SH-SY5Y (cell line): ENCODE measurements around the gene EVA1B.

Source experiments
- GATA2 ChIP-seq: IDR thresholded peaks from 2 replicates; pipeline ENCODE4 v1.6.1; 2011; ENCODE audit warnings: mild to moderate bottlenecking, low read depth, low read length
- GATA3 ChIP-seq: IDR thresholded peaks from 2 replicates; pipeline ENCODE4 v1.6.1; 2011; ENCODE audit warnings: low read depth, mild to moderate bottlenecking, low read length, moderate library complexity

Gene EVA1B

DNA sequence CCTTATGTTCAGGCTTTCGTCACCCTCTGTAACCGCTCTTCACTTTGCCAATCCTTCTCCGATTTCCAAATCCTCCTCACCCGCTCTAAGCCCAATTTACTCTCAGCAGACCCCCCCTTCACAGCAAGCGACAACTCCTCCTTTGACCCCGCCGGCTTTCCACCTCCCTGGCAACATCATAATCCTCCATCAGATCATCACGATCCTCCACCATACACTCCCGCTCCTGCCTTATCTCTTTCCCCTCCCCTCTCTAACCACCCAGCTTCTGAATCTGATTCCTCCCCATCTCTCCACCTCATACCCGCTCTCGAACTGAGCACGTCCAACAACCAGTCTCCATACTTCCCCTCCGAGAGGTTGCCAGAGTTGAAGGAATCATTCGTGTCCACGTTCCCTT lies 7.5 kb upstream of the EVA1B start:
- no peak for TF ChIP-seq GATA2
- TF ChIP-seq GATA3 = no peak

DNA sequence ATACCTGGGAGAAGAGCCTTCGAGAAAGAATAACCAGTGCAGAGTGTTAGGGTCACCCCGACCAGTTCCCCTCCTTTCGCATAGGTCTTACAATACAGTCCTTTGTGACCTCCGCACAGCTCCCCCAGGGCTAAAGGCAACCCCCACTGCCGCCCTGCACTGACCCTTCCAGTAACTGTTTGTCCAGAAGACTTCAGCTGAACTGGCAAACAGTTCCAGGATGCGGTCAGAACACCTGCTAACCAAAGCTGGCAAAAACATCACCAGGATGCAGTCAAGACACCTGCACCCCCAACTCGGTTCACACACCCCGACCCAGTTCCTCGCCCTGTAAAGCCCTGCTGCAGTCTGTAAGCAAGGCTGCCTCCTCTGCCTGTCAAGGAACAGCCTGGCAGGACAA lies 6.4 kb upstream of the EVA1B start:
- TF ChIP-seq GATA3 = no peak
- TF ChIP-seq GATA2 = no peak

DNA sequence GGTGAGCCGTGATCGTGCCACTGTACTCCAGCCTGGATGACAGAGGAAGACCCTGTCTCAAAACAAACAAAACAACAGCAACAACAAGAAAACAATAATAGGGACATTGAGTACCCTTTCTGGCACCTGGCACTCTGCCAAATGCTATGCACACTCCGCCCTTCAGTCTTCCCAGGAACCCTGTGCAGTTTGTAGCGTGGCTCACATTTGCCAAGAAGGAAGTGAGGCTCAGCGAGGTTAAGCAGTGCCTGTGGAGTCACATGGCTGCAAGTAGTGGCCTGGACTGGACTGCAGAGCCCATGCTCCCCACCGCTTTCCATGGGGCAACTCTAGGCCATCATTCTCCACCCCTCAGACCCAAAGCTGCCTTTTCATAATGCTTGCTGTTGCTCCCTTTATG lies 5.3 kb upstream of the EVA1B start:
- no peak for TF ChIP-seq GATA2
- no peak for TF ChIP-seq GATA3

DNA sequence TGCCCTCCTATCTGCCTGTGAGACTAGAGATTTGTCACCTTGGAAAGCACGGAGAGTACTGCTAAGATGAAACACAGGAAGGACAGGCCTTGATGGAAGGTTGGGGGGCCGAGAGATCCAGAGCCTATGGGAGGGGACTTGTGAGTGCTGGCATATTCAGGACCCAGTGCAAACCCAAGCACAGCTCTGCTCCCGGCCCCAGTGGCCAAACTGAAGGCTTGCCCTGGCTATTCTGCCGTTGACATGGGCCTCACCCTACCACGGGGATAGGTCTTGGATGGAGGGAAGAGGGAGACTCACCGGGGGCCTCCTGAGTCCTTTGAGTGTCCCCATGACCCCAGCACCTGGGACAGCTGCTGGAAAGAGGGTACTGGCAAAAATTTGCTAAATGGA lies 4.6 kb upstream of the EVA1B start:
- TF ChIP-seq GATA2 = no peak
- TF ChIP-seq GATA3 = no peak

DNA sequence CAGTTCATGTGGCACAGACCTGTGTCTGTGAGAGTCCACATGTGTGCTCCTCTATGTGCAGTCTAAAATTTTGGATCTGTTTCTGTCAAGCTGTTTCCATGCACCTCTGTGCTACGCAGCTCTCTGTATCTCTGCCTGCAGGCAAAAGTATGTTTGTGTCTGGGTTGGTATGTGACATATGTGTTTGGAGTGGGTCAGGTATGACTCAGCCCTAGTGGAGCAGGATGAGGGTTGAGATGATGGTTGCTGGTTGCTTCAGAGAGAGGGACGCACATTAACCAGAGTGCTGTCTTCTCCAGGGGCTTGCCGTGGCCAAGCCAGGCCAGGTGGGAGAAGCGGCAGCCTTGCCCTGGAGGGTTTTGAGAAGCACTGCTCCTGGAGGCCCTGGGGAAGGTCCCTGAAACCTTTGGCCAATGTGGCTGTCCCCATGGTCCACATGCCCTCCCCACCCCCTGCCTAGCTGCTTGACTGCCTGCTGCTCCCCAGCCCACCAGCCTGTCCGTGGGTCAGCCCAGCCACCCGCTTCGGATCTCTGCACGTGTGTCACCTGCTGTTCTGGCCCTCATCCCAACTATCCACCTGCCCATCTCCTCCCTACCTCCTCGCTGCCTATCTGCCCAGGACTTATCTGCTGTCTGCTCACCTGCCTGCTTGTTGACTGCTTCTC lies 4.1 kb upstream of the EVA1B start:
- TF ChIP-seq GATA3 (no peak), GATA2 (no peak)

DNA sequence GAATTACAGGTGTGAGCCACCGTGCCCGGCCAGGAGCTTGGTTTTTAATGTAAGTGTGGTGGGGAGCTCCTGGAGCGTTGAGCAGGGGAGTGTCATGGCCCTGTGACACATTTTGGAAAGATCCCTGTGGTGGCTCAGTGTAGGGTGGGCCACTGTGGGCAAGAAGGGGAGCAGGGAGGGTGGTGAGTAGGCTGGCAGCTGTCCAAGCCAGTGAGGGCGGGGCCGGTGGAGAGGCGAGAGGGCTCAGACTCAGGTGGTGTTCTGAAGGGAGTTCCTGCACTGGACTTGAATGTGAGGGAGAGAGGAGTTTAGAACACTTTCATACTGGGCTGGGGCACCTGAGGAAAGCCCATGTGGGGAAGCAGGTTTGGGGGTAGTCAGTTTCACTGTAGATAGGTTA lies 3.1 kb upstream of the EVA1B start:
- no peak for TF ChIP-seq GATA2
- no peak for TF ChIP-seq GATA3

DNA sequence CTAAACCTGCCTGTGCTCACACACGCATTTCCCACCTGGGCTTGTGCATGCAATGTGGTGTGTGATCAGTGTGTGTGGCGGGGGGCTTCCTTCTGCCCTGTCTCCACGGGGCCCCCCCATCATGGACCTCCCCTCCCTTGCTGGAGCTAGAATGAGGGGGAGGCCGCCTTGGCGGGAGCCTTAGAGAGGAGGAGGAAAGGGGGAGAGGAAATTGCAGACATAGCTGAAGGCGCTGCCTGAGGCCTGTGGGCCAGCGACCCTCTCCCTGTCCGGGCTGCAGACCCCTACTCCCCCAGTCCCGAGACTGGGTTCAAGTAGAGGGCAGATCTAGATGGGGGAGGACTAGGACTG lies 883 bp upstream of the EVA1B start:
- TF ChIP-seq GATA3 = no peak
- TF ChIP-seq GATA2 = no peak

DNA sequence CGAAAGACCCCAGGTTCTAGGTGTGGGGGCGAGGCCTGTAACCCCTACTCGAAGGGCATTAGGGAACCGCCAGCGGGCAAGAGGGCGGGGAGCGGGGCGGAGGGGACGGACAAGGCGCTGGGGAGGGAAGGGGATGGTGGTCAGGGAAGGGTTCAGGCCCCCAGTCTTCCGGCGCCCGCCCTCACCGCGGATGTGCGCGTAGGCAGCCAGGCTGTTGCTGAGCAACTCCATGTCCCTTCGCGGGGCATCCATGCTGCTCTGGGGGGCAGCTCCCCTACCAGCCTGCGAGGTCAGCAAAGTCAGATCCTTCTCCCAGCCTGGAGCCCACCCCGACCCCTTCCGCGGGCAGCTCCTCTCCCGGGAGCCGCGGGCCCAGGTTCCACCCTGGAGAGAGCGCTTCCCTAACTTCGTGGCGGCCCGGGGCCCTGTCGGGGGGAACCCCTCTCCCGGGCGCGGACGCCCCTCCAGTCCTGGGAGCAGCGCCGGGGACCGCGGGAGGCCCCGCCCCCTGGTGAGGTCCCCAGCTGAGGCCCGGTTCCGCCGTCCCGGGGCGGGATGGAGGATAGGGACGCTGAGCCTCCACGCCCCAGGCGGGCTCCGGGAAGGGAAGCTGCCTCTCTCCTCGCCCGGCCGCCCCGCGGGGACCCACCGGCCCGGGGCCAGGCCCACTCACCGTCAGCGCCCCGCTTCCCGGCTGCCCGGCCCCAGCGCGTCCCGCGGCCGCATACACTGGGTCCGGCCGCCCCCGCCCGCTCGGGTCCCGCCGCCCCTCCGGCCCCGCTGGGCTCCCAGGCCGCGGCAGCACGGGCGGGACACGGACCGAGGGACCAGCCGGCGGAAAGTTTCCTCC lies 434 bp downstream of the EVA1B start:
- TF ChIP-seq GATA2 (no peak), GATA3 (no peak)

DNA sequence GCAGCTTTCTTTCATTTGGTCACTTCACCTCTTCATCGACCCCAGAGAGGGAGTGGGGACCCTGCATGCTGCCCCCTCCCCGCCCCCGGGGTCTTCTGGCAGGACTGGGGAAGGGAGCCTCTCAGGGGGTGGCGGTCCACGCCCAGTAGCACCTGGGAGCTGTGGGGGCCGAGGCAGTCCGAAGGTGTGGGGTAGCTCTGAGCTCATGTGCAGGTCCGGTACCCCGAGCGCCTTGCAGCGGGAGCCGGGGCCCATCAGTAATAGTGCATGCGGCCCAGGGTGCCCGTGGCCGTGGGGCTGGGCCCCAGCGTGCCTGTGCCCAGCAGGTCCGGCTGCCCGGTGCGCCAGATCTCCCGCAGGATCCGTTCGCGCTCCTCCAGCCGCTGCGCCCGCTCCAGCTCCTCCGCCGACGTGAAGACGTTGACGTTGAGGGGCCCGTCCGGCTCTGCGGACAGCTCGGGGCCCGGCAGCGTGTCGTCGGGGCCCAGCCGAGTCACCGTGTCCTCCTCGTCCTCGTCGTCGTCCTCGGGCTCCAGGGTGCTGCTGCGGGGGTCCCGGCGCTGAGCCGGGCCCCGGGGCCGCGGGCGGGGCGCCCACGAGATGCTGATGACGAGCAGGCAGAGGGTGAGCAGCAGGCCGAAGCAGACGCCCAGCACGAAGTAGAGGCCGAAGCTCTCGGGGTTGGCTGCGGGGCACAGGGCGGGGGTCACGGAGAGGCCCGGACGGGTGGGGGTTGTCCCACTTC lies 1.2 kb downstream of the EVA1B start:
- TF ChIP-seq GATA2 (no peak), GATA3 (no peak)

DNA sequence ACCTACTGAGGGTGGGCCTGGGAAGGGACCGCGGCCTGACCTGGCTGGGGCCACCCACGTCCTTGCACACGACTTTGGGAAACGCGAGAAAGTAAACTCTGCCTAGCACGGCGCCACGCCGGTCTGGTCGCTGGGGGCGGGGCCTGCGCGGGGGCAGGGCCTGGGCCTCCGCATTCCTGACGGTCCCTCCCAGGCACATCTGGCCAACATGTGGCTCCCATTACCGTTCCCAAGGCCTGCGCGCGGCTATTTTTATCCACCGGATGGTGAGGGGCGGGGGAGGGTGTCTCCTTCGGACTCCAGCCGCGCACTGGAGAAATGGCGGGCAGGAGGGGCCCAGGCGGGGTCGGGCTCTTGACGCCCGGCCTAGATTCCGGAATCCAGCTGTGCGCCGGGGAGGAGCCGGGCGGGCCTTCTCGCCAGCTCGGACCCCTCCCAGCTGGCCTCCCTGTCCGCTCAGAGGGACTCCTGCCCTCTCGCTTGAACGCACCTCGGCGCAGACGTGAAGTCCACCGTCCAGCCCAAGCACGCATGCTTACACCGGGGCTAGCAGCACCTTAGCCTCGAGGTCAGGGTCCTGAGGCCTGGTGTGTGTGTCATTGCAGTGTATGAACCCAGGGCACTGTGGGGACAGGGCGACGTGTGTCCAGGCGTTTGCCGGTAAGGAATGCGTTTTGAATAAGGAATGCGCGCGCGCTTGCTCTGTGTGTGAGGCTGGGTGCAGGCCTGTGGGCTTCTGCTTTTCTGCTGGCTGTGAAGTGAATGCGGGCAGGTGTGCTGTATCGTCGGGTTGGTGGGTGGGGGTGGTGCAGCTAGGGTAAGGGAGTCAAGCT lies 2.1 kb downstream of the EVA1B start:
- TF ChIP-seq GATA3 (no peak), GATA2 (no peak)

DNA sequence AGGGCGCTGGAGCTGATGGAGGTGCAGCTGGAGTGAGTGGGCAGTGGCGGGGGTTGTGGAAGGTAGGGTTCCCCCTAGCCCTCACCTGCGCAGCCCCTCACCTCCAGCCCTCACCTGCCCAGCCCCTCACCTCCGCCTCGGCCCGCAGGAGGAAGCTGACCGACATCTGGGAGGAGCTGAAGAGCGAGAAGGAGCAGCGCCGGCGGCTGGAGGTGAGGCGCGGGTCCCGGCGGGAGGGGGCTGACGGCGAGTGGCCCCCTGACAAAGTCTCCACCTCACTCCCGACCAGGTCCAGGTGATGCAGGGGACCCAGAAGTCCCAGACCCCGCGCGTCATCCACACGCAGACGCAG lies 2.7 kb downstream of the EVA1B start:
- TF ChIP-seq GATA3 (no peak), GATA2 (no peak)

DNA sequence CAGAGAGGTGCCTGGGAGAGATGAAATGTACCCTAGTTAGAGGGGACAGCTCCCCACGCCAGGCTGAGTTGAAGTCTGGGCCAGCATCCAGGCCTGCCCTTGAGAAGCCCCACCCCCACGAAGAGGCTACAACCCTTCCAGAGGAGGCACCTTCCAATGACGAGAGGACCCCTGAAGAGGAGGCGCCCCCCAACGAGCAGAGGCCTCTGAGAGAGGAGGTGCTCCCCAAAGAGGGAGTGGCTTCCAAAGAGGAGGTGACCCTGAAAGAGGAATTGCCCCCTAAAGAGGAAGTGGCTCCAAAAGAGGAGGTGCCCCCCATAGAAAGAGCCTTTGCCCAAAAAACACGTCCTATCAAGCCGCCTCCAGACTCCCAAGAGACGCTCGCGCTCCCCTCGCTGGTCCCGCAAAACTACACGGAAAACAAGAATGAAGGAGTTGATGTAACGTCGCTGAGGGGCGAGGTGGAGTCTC lies 3.1 kb downstream of the EVA1B start:
- TF ChIP-seq GATA3 (no peak), GATA2 (no peak)

DNA sequence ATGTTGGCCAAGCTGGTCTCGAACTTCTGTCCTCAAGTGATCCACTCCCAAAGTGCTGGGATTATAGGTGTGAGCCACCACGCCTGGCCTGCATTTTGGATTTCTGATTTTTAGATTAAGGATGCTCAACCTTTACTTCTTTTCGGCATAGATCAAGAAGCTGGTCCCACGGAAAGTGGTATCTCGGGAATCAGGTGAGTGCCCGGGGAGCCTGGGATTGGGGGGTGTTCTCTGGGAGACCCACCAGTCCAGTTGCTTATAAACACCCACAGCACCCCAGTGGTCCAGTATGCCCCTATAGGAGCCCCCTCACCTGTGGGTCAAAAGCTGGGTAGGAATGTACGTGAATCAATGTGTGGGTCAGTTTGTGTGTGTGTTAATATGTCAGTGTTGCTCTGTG lies 14.0 kb downstream of the EVA1B start:
- TF ChIP-seq GATA2 (no peak), GATA3 (no peak)
